Activated naive CD4-positive, alpha-beta T cell treated with anti-CD3 and anti-CD28 coated beads, Interleukin-2, amount 50 U/mL, for 24 hours (primary cell): Measurements from ENCODE around the gene OR12D3.
"Not testable (repeated sequence)": the region's sequence is repeated elsewhere in the genome, so short reads cannot be mapped to it uniquely, and the experiment has no call there.

ENCODE experiments used
- H3K27ac Mint-ChIP-seq: one replicate; pipeline ENCODE4 v1.8.0; 2021; ENCODE audit warnings: mild to moderate bottlenecking, mixed read lengths
- H3K27me3 Mint-ChIP-seq: one replicate; pipeline ENCODE4 v1.8.0; 2021; ENCODE audit warnings: mixed read lengths
- H3K36me3 Mint-ChIP-seq: one replicate; pipeline ENCODE4 v1.8.0; 2021; ENCODE audit warnings: mixed read lengths
- H3K4me1 Mint-ChIP-seq: one replicate; pipeline ENCODE4 v1.8.0; 2021; ENCODE audit warnings: mixed read lengths
- H3K4me3 Mint-ChIP-seq: one replicate; pipeline ENCODE4 v1.8.0; 2021; ENCODE audit warnings: mild to moderate bottlenecking, mixed read lengths
- H3K9me3 Mint-ChIP-seq: one replicate; pipeline ENCODE4 v1.8.0; 2021; ENCODE audit warnings: mixed read lengths

The OR12D3 gene, protein sequence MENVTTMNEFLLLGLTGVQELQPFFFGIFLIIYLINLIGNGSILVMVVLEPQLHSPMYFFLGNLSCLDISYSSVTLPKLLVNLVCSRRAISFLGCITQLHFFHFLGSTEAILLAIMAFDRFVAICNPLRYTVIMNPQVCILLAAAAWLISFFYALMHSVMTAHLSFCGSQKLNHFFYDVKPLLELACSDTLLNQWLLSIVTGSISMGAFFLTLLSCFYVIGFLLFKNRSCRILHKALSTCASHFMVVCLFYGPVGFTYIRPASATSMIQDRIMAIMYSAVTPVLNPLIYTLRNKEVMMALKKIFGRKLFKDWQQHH

DNA sequence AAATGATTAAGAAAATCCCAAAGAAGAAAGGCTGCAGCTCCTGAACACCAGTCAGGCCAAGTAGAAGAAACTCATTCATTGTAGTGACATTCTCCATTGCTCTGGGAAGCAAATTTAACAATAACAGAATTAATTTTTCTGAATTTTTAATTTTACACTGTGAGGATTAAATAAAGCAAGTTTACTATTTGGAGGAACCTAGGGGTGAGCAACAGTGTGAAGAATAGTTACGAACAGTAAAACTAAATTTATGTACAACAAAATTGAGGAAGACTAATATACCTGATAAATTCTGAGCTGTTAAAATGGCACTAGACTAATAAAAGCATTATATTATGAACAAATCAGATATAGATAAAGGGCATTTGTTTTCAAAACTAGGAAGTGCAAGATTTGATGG is at the start of gene OR12D3:
OR12D3 (minus strand) TSS at position 101 of the 400 bp plus-strand sequence; CDS start at position 97, 4 bp downstream.
- no peak within 1 kb of the TSS for H3K27ac Mint-ChIP-seq
- H3K4me3 Mint-ChIP-seq, result no peak within 1 kb of the TSS
- H3K4me1 Mint-ChIP-seq, result no peaks in the 10 kb centered on the region
- peaks cover 32% of the 10 kb centered on the region for H3K27me3 Mint-ChIP-seq
- H3K36me3 Mint-ChIP-seq, result no peaks in the 10 kb centered on the region
- H3K9me3 Mint-ChIP-seq, result no peaks in the 10 kb centered on the region

DNA sequence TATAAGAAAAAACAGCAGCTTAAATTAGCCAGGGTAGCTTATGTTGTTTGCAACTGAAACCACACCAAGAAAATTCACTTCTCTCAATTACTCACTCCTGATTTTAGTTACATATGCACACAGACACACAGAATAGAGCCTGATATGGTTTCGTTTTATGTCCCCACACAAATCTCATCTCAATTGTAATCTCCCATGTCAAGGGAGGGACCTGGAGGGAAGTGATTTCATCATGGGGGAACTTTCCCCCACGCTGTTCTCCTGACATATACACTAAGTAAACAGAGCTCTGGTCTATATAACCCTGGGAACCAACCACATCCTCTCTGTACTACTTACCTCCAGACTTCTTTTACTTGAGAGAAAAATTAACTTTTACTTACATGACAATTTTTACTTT is 49.5 kb upstream of the OR12D3 start:
- H3K27me3 Mint-ChIP-seq, result peaks cover 40% of the 10 kb centered on the region
- no peak overlapping the region for H3K27ac Mint-ChIP-seq
- H3K4me3 Mint-ChIP-seq, result no peak overlapping the region
- no peaks in the 10 kb centered on the region for H3K4me1 Mint-ChIP-seq
- no peaks in the 10 kb centered on the region for H3K9me3 Mint-ChIP-seq
- no peaks in the 10 kb centered on the region for H3K36me3 Mint-ChIP-seq

DNA sequence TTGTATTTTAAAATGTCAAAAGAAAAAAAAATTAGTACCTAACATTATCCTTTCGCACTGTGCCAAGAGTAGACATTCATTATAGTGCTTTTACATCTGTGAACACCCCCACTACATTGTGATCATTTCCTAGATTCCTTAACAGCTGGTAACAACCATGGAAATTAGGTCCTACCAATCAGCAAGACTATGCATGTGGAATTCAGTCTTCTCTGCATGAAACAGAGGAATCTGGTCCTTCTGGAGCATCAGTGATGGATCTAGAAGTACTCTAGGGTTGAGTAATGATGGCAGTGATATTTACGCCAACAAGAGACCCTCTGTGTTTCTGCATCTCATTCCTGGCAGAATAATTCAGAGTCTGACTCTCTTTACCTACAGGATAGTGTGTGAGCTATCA is 49.1 kb upstream of the OR12D3 start:
- no peaks in the 10 kb centered on the region for H3K9me3 Mint-ChIP-seq
- H3K4me1 Mint-ChIP-seq, result no peaks in the 10 kb centered on the region
- peaks cover 37% of the 10 kb centered on the region for H3K27me3 Mint-ChIP-seq
- H3K4me3 Mint-ChIP-seq, result no peak overlapping the region
- H3K36me3 Mint-ChIP-seq, result no peaks in the 10 kb centered on the region
- no peak overlapping the region for H3K27ac Mint-ChIP-seq

DNA sequence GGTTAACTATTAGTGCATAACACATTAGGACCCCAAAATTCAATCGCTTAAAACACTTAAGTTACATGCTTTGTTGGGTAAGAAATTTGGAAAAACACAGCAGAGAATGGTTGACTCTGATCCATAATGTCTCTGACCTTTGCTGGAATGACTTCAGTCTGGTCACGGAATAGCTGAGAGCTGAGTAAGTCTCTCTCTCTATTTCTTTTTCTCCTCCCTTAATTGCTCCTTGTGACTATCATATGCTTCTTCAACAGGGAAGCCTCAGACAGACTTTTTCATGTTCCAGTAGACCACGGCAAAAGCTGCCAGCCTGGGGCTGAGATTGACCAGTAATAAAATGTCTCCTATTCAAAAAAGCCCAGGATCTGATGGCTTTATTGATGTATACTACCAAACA is 44.4 kb upstream of the OR12D3 start:
- Mint-ChIP-seq H3K36me3 (no peaks in the 10 kb centered on the region), H3K27ac (no peak overlapping the region), H3K4me1 (no peaks in the 10 kb centered on the region), H3K9me3 (no peaks in the 10 kb centered on the region), H3K27me3 (peaks cover 28% of the 10 kb centered on the region), H3K4me3 (no peak overlapping the region)

DNA sequence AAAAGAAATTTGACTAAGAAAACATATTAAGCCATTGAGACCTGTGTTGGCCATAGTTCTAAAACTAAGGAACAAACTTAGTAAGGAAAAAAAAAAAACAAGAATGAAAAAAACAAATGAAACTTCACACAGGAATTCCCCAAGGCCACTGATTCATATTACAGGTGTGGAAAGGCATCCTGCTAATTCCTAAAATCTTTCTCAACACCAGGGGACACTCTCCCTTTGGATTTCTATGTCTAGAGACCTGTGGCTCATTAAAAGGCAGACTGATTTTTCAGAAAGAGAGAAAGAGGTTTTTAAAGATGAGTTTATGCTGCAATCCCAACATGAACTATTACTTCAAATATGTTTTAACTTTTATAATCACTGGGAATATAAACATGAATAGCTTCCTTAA is 39.5 kb upstream of the OR12D3 start, which contains the start of gene OR12D1:
OR12D1 (plus strand) TSS at position 341 of the 400 bp plus-strand sequence.
- Mint-ChIP-seq H3K27me3 (peaks cover 29% of the 10 kb centered on the region), H3K9me3 (peaks cover 18% of the 10 kb centered on the region), H3K27ac (no peak within 1 kb of the TSS), H3K4me1 (no peaks in the 10 kb centered on the region), H3K36me3 (peaks cover 1% of the 10 kb centered on the region), H3K4me3 (no peak within 1 kb of the TSS)

DNA sequence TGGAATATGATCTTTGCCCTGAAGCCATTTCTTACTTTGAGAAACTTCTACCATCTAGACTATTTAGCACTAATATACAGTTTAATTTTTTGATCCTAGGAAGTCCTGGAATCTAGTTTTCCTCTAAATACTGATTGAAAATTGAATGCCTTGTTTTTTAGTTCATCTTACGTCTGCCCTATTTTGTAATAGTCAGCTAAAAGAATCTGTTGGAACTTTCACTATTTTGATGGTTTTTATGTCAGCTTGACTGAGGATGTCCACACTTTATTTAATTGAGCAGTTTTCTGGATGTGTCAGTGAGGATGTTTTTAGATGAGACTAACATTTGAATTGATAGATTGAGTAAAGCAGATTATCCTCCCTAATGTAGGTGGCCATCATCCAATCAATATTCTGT is 28.7 kb upstream of the OR12D3 start:
- Mint-ChIP-seq H3K27me3 (peaks cover 31% of the 10 kb centered on the region), H3K9me3 (peaks cover 6% of the 10 kb centered on the region), H3K27ac (no peak overlapping the region), H3K36me3 (no peaks in the 10 kb centered on the region), H3K4me3 (no peak overlapping the region), H3K4me1 (no peaks in the 10 kb centered on the region)

DNA sequence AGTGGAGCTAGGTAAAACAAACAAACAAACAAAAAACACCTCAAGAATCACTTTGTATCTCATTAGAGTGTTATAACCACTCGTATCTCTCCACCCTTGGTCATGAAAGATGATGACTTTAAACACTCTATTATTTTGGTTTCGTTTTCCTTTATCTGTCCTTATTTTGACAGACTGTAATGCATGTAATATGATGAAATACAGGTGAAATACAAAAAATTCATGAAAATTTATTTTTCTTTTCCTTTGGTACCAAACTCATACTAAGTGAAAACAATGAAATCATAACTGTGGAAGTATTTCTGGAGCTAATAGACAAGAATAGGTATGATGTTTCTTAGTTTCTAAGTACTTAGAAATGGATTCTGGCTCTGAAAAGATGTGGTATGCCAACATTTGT is 24.4 kb upstream of the OR12D3 start:
- H3K27ac Mint-ChIP-seq, result no peak overlapping the region
- H3K9me3 Mint-ChIP-seq, result peaks cover 6% of the 10 kb centered on the region
- H3K4me3 Mint-ChIP-seq, result no peak overlapping the region
- no peaks in the 10 kb centered on the region for H3K4me1 Mint-ChIP-seq
- H3K27me3 Mint-ChIP-seq, result peaks cover 40% of the 10 kb centered on the region
- no peaks in the 10 kb centered on the region for H3K36me3 Mint-ChIP-seq

DNA sequence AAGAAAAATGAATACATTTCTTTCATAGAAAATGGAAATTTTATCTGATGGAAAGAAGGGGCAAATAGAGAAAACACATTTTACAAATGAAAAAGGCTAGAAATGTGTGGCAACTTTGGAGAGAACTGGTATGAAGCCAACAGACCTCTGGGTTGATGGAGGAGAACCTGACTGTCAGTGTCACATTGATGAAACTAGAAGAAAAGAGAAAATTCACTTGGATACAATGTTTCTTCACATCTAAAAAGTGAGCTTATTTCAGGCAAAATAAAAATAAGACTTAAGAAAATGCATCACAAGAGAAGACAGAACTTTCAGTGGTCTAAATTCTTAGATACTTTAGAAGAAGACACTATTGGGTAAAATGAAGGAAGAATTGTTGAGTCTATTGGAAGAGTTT is 20.2 kb upstream of the OR12D3 start, which contains the start of gene OR12D2:
OR12D2 (plus strand) TSS at position 301 of the 400 bp plus-strand sequence. CDS start 1,069 bp downstream, outside the sequence.
- Mint-ChIP-seq H3K27me3 (peaks cover 34% of the 10 kb centered on the region), H3K9me3 (peaks cover 1% of the 10 kb centered on the region), H3K4me1 (no peaks in the 10 kb centered on the region), H3K27ac (no peak within 1 kb of the TSS), H3K36me3 (no peaks in the 10 kb centered on the region), H3K4me3 (no peak within 1 kb of the TSS)

DNA sequence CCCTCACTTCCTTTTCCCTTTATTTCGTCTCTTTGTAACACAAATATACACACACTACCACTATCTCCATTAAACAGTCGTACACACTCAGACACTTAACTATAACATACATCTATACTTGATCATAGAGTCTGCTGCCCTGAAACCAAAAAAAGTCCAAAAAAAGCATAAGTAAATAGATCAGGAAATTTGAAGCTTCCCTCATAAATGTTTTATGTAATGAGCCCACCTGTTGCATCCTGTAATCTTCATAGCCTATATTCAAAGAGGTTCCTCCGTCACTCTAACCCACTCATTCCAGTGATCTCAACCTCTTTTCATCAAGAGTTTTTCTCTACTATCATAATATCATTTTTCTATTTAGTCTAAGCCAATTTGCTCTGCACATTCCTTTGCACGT is 13.4 kb upstream of the OR12D3 start:
- Mint-ChIP-seq H3K36me3 (no peaks in the 10 kb centered on the region), H3K27ac (no peak overlapping the region), H3K27me3 (peaks cover 25% of the 10 kb centered on the region), H3K9me3 (no peaks in the 10 kb centered on the region), H3K4me3 (no peak overlapping the region), H3K4me1 (no peaks in the 10 kb centered on the region)

DNA sequence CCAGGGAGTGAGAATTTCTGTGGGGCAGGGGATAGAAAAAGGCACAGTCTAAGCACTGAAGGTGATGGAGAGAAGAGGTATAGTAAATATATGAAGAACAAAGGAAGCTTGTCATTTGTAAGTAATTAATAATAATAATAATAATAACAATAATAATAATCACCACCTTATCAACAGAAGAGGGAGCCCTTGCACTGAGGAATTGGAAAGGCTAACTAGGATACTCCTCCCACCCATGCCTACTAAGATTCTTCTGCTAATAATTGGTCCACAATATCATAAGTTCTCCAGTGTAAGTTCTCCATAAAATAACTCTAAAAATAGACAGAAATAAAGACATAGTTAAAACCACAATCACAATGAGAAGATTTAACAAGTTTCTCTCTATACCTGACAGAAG is 912 bp upstream of the OR12D3 start:
- no peaks in the 10 kb centered on the region for H3K36me3 Mint-ChIP-seq
- peaks cover 28% of the 10 kb centered on the region for H3K27me3 Mint-ChIP-seq
- no peak overlapping the region for H3K4me3 Mint-ChIP-seq
- H3K27ac Mint-ChIP-seq, result no peak overlapping the region
- no peaks in the 10 kb centered on the region for H3K9me3 Mint-ChIP-seq
- no peaks in the 10 kb centered on the region for H3K4me1 Mint-ChIP-seq

DNA sequence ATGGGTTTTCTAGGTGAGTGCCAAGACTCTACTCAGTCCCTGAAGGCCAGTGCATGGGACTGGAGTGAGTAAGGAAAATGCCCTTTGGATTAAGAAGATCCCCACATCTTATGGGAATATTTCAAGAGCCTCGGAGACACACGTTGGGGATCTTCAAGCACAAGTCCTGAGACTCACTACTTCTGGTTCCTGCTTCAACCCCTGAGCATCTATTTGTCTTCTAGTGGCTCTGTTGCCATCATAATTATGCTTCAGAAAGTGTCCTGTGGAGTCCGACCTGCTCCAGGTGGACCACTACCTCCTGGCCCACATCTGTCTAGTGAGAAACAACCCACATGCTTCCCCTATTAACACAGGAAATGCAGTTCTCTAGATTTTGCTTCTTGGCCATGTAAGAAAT is 6.3 kb downstream of the OR12D3 start, which contains the start of gene OR5V1:
OR5V1 (minus strand) TSS at position 101 of the 400 bp plus-strand sequence. CDS start 12,670 bp downstream, outside the sequence.
- Mint-ChIP-seq H3K9me3 (no peaks in the 10 kb centered on the region), H3K36me3 (no peaks in the 10 kb centered on the region), H3K4me1 (no peaks in the 10 kb centered on the region), H3K4me3 (no peak within 1 kb of the TSS), H3K27ac (no peak within 1 kb of the TSS), H3K27me3 (peaks cover 17% of the 10 kb centered on the region)

DNA sequence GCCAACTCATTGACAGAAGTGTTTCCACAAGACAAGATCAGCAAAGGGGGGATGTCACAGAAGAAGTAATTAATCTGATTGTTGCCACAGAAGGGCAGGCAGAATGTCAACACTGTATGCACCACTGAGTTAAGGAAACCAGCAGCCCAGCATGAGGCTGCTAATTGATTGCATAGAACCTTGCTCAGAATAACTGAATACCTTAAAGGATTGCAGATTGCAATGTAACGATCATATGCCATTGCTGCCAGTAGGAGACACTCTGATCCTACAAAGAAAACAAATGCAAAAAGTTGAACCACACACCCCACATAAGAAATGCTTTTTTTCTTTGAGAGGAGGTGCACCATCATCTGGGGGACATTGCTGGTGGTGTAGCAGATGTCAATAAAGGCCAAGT is 19.5 kb downstream of the OR12D3 start:
- Mint-ChIP-seq H3K27ac (no peak overlapping the region), H3K36me3 (no peaks in the 10 kb centered on the region), H3K27me3 (peaks cover 36% of the 10 kb centered on the region), H3K4me3 (no peak overlapping the region), H3K9me3 (peaks cover 6% of the 10 kb centered on the region), H3K4me1 (no peaks in the 10 kb centered on the region)

DNA sequence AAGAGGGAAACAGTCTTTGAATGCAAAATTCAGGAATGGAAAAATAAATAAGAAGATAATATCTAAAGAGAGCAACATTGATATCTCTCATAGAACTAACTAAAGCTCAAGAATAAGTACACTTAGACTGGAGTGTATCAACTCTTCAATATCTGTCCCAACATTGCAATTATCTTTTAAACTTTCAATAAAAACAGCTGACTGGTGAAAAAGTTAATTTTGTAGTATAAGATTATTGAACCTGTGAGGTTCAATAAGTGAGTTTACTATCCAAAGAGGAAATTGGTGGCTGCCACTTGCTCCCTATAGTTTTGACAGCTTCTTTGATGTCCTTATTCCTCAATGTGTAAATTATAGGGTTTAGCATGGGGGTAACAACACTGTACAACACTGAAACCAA is 20.1 kb downstream of the OR12D3 start:
- no peak overlapping the region for H3K4me3 Mint-ChIP-seq
- peaks cover 37% of the 10 kb centered on the region for H3K27me3 Mint-ChIP-seq
- no peaks in the 10 kb centered on the region for H3K4me1 Mint-ChIP-seq
- H3K36me3 Mint-ChIP-seq, result no peaks in the 10 kb centered on the region
- peaks cover 6% of the 10 kb centered on the region for H3K9me3 Mint-ChIP-seq
- no peak overlapping the region for H3K27ac Mint-ChIP-seq

DNA sequence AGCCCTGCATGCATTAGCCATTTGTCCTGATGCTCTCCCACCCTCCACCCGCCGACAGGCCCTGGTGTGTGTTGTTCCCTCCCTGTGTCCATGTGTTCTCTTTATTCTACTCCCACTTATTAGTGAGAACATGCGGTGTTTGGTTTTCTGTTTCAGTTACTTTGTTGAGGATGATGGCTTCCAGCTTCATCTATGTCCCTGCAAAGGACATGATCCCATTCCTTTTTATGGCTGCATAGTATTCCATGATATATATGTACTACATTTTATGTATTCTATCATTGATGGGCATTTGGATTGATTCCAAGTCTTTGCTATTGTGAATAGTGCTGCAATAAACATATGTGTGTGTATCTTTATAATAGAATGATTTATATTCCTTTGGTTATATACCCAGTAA is 25.7 kb downstream of the OR12D3 start:
- H3K4me1 Mint-ChIP-seq, H3K27ac Mint-ChIP-seq, H3K4me3 Mint-ChIP-seq, H3K9me3 Mint-ChIP-seq, H3K36me3 Mint-ChIP-seq: not testable (repeated sequence)
- H3K27me3 Mint-ChIP-seq, result peaks cover 27% of the 10 kb centered on the region

DNA sequence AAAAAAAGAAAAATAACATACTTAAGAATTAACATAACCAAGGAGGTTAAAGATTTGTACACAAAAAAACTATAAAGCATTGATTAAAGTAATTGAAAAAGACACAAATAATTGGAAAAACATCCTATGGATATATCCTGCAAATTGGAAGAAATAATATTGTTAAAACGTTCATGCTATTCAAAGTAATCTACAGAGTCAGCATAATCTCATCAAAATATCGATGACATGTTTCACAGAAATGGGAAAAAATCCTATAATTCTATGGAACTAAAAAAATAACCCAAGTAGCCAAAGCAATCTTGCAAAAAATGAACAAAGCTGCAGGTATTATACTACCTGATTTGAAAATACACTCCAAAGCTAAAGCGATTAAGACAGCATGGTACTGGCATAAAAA is 29.7 kb downstream of the OR12D3 start:
- Mint-ChIP-seq H3K27ac (no peak overlapping the region), H3K4me1 (no peaks in the 10 kb centered on the region), H3K27me3 (peaks cover 11% of the 10 kb centered on the region), H3K4me3 (no peak overlapping the region), H3K9me3 (no peaks in the 10 kb centered on the region), H3K36me3 (no peaks in the 10 kb centered on the region)

DNA sequence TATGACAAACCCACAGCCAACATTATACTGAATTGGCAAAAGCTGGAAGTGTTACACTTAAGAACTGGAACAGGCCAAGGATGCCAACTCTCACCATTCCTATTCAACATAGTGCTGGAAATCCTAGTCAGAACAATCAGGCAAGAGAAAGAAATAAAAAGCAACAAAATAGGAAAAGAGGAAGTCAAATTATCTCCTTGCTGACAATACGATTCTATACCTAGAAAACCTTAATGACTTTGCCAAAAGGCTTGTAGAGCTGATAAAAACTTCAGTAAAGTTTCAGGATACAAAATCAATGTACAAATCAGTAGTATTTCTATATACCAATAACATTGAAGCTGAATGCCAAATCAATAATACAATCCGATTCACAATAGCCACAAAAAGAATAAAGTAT is 38.8 kb downstream of the OR12D3 start:
- H3K27ac Mint-ChIP-seq, result no peak overlapping the region
- no peak overlapping the region for H3K4me3 Mint-ChIP-seq
- no peaks in the 10 kb centered on the region for H3K4me1 Mint-ChIP-seq
- peaks cover 4% of the 10 kb centered on the region for H3K9me3 Mint-ChIP-seq
- peaks cover 35% of the 10 kb centered on the region for H3K27me3 Mint-ChIP-seq
- H3K36me3 Mint-ChIP-seq, result no peaks in the 10 kb centered on the region

DNA sequence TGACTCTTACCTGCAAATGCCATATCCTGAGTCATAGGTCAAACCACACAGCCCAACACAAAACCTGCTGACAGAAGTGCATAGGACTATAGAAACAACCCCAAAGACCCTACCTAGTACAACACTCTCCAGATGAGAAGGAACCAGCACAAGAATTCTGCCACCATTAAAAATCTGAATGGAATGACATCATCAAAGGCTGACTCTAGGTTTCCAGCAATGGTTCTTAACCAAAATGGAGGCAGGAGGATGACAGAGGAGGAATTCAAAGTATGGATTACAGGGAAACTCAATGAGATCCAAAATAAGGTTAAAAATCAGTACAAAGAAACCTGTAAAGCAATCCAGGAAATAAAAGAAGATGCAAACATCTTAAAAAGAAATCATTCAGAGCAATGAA is 42.4 kb downstream of the OR12D3 start:
- H3K36me3 Mint-ChIP-seq, result no peaks in the 10 kb centered on the region
- H3K9me3 Mint-ChIP-seq, result peaks cover 4% of the 10 kb centered on the region
- peaks cover 41% of the 10 kb centered on the region for H3K27me3 Mint-ChIP-seq
- H3K27ac Mint-ChIP-seq, result no peak overlapping the region
- H3K4me3 Mint-ChIP-seq, result no peak overlapping the region
- no peaks in the 10 kb centered on the region for H3K4me1 Mint-ChIP-seq
